Activated naive CD4-positive, alpha-beta T cell treated with anti-CD3 and anti-CD28 coated beads, Interleukin-2, amount 50 U/mL, for 24 hours (primary cell): Measurements from ENCODE around the gene TMPRSS11D.

Experiments
- H3K27ac Mint-ChIP-seq: one replicate; pipeline ENCODE4 v1.8.0; 2021; ENCODE audit warnings: mild to moderate bottlenecking, mixed read lengths
- H3K27me3 Mint-ChIP-seq: one replicate; pipeline ENCODE4 v1.8.0; 2021; ENCODE audit warnings: mixed read lengths
- H3K36me3 Mint-ChIP-seq: one replicate; pipeline ENCODE4 v1.8.0; 2021; ENCODE audit warnings: mixed read lengths
- H3K4me1 Mint-ChIP-seq: one replicate; pipeline ENCODE4 v1.8.0; 2021; ENCODE audit warnings: mixed read lengths
- H3K4me3 Mint-ChIP-seq: one replicate; pipeline ENCODE4 v1.8.0; 2021; ENCODE audit warnings: mild to moderate bottlenecking, mixed read lengths
- H3K9me3 Mint-ChIP-seq: one replicate; pipeline ENCODE4 v1.8.0; 2021; ENCODE audit warnings: mixed read lengths

Gene TMPRSS11D

GRCh38 chr4:67871867-67872266 is 11.9 kb downstream of the TMPRSS11D start:
- no peaks in the 10 kb centered on the region for H3K9me3 Mint-ChIP-seq
- no peak overlapping the region for H3K4me3 Mint-ChIP-seq
- H3K36me3 Mint-ChIP-seq = no peaks in the 10 kb centered on the region
- no peaks in the 10 kb centered on the region for H3K4me1 Mint-ChIP-seq
- H3K27ac Mint-ChIP-seq = no peak overlapping the region
- peaks cover 4% of the 10 kb centered on the region for H3K27me3 Mint-ChIP-seq

- H3K4me1 Mint-ChIP-seq = no peaks in the 10 kb centered on the region
- peaks cover 7% of the 10 kb centered on the region for H3K27me3 Mint-ChIP-seq
- H3K36me3 Mint-ChIP-seq = no peaks in the 10 kb centered on the region
- H3K9me3 Mint-ChIP-seq = peaks cover 10% of the 10 kb centered on the region
- H3K27ac Mint-ChIP-seq = no peak overlapping the region
- no peak overlapping the region for H3K4me3 Mint-ChIP-seq
These were observed 14.1 kb downstream of the TMPRSS11D start for GRCh38 chr4:67869580-67870190.

GRCh38 chr4:67861513-67861912 is 22.3 kb downstream of the TMPRSS11D start:
- Mint-ChIP-seq H3K27me3 (peaks cover 19% of the 10 kb centered on the region), H3K27ac (no peak overlapping the region), H3K4me3 (no peak overlapping the region), H3K4me1 (no peaks in the 10 kb centered on the region), H3K9me3 (peaks cover 18% of the 10 kb centered on the region), H3K36me3 (no peaks in the 10 kb centered on the region)

- Mint-ChIP-seq H3K27me3 (peaks cover 16% of the 10 kb centered on the region), H3K27ac (no peak overlapping the region), H3K36me3 (no peaks in the 10 kb centered on the region), H3K4me3 (no peak overlapping the region), H3K9me3 (peaks cover 12% of the 10 kb centered on the region), H3K4me1 (no peaks in the 10 kb centered on the region)
These were observed 30.5 kb downstream of the TMPRSS11D start for GRCh38 chr4:67853336-67853735.

GRCh38 chr4:67820903-67821302 is 62.9 kb downstream of the TMPRSS11D start:
- H3K27me3 Mint-ChIP-seq = peaks cover 2% of the 10 kb centered on the region
- H3K4me1 Mint-ChIP-seq = no peaks in the 10 kb centered on the region
- H3K4me3 Mint-ChIP-seq = no peak overlapping the region
- H3K36me3 Mint-ChIP-seq = no peaks in the 10 kb centered on the region
- H3K9me3 Mint-ChIP-seq = peaks cover 7% of the 10 kb centered on the region
- H3K27ac Mint-ChIP-seq = no peak overlapping the region

GRCh38 chr4:67810011-67810410 is 73.8 kb downstream of the TMPRSS11D start:
- peaks cover 6% of the 10 kb centered on the region for H3K36me3 Mint-ChIP-seq
- no peak overlapping the region for H3K27ac Mint-ChIP-seq
- H3K4me1 Mint-ChIP-seq = no peaks in the 10 kb centered on the region
- peaks cover 29% of the 10 kb centered on the region for H3K9me3 Mint-ChIP-seq
- H3K4me3 Mint-ChIP-seq = no peak overlapping the region
- peaks cover 2% of the 10 kb centered on the region for H3K27me3 Mint-ChIP-seq

GRCh38 chr4:67809502-67809901 is 74.3 kb downstream of the TMPRSS11D start:
- H3K27ac Mint-ChIP-seq = no peak overlapping the region
- peaks cover 2% of the 10 kb centered on the region for H3K27me3 Mint-ChIP-seq
- peaks cover 25% of the 10 kb centered on the region for H3K9me3 Mint-ChIP-seq
- no peaks in the 10 kb centered on the region for H3K4me1 Mint-ChIP-seq
- no peak overlapping the region for H3K4me3 Mint-ChIP-seq
- H3K36me3 Mint-ChIP-seq = peaks cover 6% of the 10 kb centered on the region

GRCh38 chr4:67796810-67797209 is 87.0 kb downstream of the TMPRSS11D start:
- H3K27ac Mint-ChIP-seq = no peak overlapping the region
- no peak overlapping the region for H3K4me3 Mint-ChIP-seq
- H3K27me3 Mint-ChIP-seq = no peaks in the 10 kb centered on the region
- no peaks in the 10 kb centered on the region for H3K4me1 Mint-ChIP-seq
- peaks cover under 1% of the 10 kb centered on the region for H3K36me3 Mint-ChIP-seq
- H3K9me3 Mint-ChIP-seq = peaks cover under 1% of the 10 kb centered on the region

GRCh38 chr4:67790721-67791120 is 93.1 kb downstream of the TMPRSS11D start:
- peaks cover 4% of the 10 kb centered on the region for H3K9me3 Mint-ChIP-seq
- H3K27ac Mint-ChIP-seq = no peak overlapping the region
- H3K27me3 Mint-ChIP-seq = no peaks in the 10 kb centered on the region
- H3K4me3 Mint-ChIP-seq = no peak overlapping the region
- H3K36me3 Mint-ChIP-seq = peaks cover 4% of the 10 kb centered on the region
- H3K4me1 Mint-ChIP-seq = no peaks in the 10 kb centered on the region

- no peak overlapping the region for H3K4me3 Mint-ChIP-seq
- H3K4me1 Mint-ChIP-seq = no peaks in the 10 kb centered on the region
- peaks cover 4% of the 10 kb centered on the region for H3K9me3 Mint-ChIP-seq
- peaks cover 4% of the 10 kb centered on the region for H3K36me3 Mint-ChIP-seq
- no peak overlapping the region for H3K27ac Mint-ChIP-seq
- H3K27me3 Mint-ChIP-seq = no peaks in the 10 kb centered on the region
These were observed 96.5 kb downstream of the TMPRSS11D start for GRCh38 chr4:67787311-67787710.

- Mint-ChIP-seq H3K27me3 (no peaks in the 10 kb centered on the region), H3K36me3 (peaks cover 3% of the 10 kb centered on the region), H3K4me1 (no peaks in the 10 kb centered on the region), H3K27ac (no peak overlapping the region), H3K4me3 (no peak overlapping the region), H3K9me3 (no peaks in the 10 kb centered on the region)
These were observed 98.3 kb downstream of the TMPRSS11D start for GRCh38 chr4:67785528-67785927.

- peaks cover 3% of the 10 kb centered on the region for H3K36me3 Mint-ChIP-seq
- no peaks in the 10 kb centered on the region for H3K27me3 Mint-ChIP-seq
- no peak overlapping the region for H3K4me3 Mint-ChIP-seq
- no peak overlapping the region for H3K27ac Mint-ChIP-seq
- no peaks in the 10 kb centered on the region for H3K4me1 Mint-ChIP-seq
- H3K9me3 Mint-ChIP-seq = no peaks in the 10 kb centered on the region
These were observed 104.2 kb downstream of the TMPRSS11D start for GRCh38 chr4:67779631-67780030.

GRCh38 chr4:67776746-67777145 is 107.1 kb downstream of the TMPRSS11D start:
- Mint-ChIP-seq H3K4me1 (no peaks in the 10 kb centered on the region), H3K27ac (no peak overlapping the region), H3K9me3 (no peaks in the 10 kb centered on the region), H3K4me3 (no peak overlapping the region), H3K27me3 (no peaks in the 10 kb centered on the region), H3K36me3 (peaks cover 3% of the 10 kb centered on the region)
